GM12878 (cell line): ENCODE data around the gene RAB7B.

ENCODE experiments used
- EP300 ChIP-seq, 2 experiments: fragments of 150-350 bp in 1 of 2; IDR thresholded peaks; 2 replicates each; pipeline ENCODE4 v1.6.1; 2011 to 2012; ENCODE audit warnings: low read depth in 2 of 2, low read length in 2 of 2, borderline replicate concordance in 1 of 2, improper control_type of control experiment in 1 of 2, inconsistent platforms in 1 of 2; ENCODE audit not compliant: control insufficient read depth in 1 of 2
- EZH2 ChIP-seq: IDR thresholded peaks from 2 replicates; pipeline ENCODE4 v1.6.1; 2012; ENCODE audit warnings: low read depth, mild to moderate bottlenecking, control low read depth, inconsistent platforms, low read length, borderline replicate concordance; ENCODE audit not compliant: control insufficient read depth
- HCFC1 ChIP-seq: fragments of 150-350 bp; IDR thresholded peaks from 2 replicates; pipeline ENCODE4 v1.6.1; 2014; ENCODE audit warnings: low read length
- POLR2A ChIP-seq: IDR thresholded peaks from 2 replicates; pipeline ENCODE4 v1.6.1; 2011; ENCODE audit warnings: low read depth, mild to moderate bottlenecking, low read length
- RFX5 ChIP-seq: IDR thresholded peaks from 2 replicates; pipeline ENCODE4 v1.6.1; 2011; ENCODE audit warnings: low read depth, low read length, improper control_type of control experiment
- SMC3 ChIP-seq: IDR thresholded peaks from 2 replicates; pipeline ENCODE4 v1.6.1; 2011; ENCODE audit warnings: low read length, improper control_type of control experiment, borderline replicate concordance
- USF1 ChIP-seq: IDR thresholded peaks from 2 replicates; pipeline ENCODE4 v1.6.1; 2011; ENCODE audit warnings: borderline replicate concordance, low read depth, mild to moderate bottlenecking, moderate library complexity, mixed read lengths, low read length; ENCODE audit not compliant: insufficient read depth; ENCODE audit errors: extremely low read length
- TF ChIP-seq, protein P1 (sequence below), 3 experiments: IDR thresholded peaks in 2 of 3; conservative IDR thresholded peaks in 1 of 3; 2 replicates each; pipeline ENCODE4 v1.5.1; 2011; ENCODE audit warnings: low read depth in 3 of 3, low read length in 3 of 3, mild to moderate bottlenecking in 3 of 3, control low read depth in 2 of 3, moderate library complexity in 2 of 3, inconsistent platforms in 1 of 3, mixed read lengths in 1 of 3; ENCODE audit not compliant: control insufficient read depth in 2 of 3, insufficient read depth in 1 of 3; ENCODE audit errors: extremely low read depth in 1 of 3

DNA sequence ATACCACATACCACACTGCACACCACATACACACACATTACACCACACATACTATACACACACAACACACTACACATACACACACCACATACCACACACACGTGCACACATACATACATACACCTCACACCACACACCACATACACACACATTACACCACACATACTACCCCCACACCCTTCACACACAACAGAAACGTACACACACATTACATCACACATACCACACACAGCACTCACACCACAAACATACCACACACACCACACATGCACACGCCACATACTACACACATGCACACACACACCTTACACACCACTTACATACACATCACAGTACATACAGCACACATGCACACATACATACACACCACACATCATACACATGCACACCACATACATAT lies 28.5 kb downstream of the RAB7B start:
- TF ChIP-seq POLR2A: no peak
- no peak for TF ChIP-seq RFX5
- TF ChIP-seq EZH2: no peak
- TF ChIP-seq, protein P1, sequence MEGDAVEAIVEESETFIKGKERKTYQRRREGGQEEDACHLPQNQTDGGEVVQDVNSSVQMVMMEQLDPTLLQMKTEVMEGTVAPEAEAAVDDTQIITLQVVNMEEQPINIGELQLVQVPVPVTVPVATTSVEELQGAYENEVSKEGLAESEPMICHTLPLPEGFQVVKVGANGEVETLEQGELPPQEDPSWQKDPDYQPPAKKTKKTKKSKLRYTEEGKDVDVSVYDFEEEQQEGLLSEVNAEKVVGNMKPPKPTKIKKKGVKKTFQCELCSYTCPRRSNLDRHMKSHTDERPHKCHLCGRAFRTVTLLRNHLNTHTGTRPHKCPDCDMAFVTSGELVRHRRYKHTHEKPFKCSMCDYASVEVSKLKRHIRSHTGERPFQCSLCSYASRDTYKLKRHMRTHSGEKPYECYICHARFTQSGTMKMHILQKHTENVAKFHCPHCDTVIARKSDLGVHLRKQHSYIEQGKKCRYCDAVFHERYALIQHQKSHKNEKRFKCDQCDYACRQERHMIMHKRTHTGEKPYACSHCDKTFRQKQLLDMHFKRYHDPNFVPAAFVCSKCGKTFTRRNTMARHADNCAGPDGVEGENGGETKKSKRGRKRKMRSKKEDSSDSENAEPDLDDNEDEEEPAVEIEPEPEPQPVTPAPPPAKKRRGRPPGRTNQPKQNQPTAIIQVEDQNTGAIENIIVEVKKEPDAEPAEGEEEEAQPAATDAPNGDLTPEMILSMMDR (IDR thresholded peaks at IDR 0.05 in 2 of 3, conservative IDR thresholded peaks at IDR 0.05 in 1 of 3; ENCODE audit: control insufficient read depth in 2 of 3, extremely low read depth in 1 of 3, insufficient read depth in 1 of 3, low read depth in 3 of 3, low read length in 3 of 3): no peak
- no peak for TF ChIP-seq HCFC1
- no peak for TF ChIP-seq USF1
- no peak for TF ChIP-seq EP300 (IDR thresholded peaks at IDR 0.05; ENCODE audit: borderline replicate concordance in 1 of 2, control insufficient read depth in 1 of 2, low read depth in 2 of 2, low read length in 2 of 2)
- TF ChIP-seq SMC3: no peak
